ENCODE measurements around the gene SRGAP2C.
A peak's percentile ranks its signal among the peaks of the same experiment; 100 is the strongest.
"Not testable (repeated sequence)": the region's sequence is repeated elsewhere in the genome, so short reads cannot be mapped to it uniquely, and the experiment has no call there.

SRGAP2C gene

DNA sequence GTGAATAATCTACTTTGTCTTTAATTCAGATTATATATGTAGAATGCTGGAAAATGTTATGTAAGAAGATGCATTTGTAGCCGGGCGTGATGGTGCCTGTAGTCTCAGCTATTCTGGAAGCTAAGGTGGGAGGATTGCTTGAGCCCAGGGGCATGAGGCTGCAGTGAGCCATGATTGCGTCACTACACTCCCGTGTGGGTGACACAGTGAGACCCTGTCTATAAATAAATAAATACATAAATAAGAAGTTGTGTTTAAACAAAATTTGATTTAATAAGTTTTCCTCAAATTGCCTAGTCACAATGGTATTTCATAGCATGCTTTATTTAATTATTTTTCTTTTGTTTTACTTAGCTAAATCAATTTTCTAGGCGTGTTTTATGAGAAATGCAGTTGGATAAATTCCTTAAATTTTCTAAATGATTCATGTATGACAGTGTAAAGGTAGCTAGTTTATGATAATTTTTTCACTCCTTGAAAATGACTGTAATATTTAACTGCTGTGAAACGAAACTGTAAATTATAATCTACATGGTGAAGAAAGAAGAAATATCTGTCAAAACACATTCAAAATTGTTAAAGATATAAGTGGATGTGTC lies 232.6 kb downstream of the SRGAP2C start:
- no peak for DNase-seq
- no peak overlapping the region for H3K4me3 Mint-ChIP-seq
- H3K27ac Mint-ChIP-seq, result no peak overlapping the region
- H3K36me3 Mint-ChIP-seq (ENCODE audit: low read depth), result no peaks in the 10 kb centered on the region
- H3K9me3 Mint-ChIP-seq, result no peaks in the 10 kb centered on the region
- peaks cover 4% of the 10 kb centered on the region for H3K4me1 Mint-ChIP-seq
- peaks cover 14% of the 10 kb centered on the region for H3K27me3 Mint-ChIP-seq (ENCODE audit: low read depth, poor library complexity)
- TF ChIP-seq, protein P1, sequence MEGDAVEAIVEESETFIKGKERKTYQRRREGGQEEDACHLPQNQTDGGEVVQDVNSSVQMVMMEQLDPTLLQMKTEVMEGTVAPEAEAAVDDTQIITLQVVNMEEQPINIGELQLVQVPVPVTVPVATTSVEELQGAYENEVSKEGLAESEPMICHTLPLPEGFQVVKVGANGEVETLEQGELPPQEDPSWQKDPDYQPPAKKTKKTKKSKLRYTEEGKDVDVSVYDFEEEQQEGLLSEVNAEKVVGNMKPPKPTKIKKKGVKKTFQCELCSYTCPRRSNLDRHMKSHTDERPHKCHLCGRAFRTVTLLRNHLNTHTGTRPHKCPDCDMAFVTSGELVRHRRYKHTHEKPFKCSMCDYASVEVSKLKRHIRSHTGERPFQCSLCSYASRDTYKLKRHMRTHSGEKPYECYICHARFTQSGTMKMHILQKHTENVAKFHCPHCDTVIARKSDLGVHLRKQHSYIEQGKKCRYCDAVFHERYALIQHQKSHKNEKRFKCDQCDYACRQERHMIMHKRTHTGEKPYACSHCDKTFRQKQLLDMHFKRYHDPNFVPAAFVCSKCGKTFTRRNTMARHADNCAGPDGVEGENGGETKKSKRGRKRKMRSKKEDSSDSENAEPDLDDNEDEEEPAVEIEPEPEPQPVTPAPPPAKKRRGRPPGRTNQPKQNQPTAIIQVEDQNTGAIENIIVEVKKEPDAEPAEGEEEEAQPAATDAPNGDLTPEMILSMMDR (IDR thresholded peaks at IDR 0.05), result no peak

DNA sequence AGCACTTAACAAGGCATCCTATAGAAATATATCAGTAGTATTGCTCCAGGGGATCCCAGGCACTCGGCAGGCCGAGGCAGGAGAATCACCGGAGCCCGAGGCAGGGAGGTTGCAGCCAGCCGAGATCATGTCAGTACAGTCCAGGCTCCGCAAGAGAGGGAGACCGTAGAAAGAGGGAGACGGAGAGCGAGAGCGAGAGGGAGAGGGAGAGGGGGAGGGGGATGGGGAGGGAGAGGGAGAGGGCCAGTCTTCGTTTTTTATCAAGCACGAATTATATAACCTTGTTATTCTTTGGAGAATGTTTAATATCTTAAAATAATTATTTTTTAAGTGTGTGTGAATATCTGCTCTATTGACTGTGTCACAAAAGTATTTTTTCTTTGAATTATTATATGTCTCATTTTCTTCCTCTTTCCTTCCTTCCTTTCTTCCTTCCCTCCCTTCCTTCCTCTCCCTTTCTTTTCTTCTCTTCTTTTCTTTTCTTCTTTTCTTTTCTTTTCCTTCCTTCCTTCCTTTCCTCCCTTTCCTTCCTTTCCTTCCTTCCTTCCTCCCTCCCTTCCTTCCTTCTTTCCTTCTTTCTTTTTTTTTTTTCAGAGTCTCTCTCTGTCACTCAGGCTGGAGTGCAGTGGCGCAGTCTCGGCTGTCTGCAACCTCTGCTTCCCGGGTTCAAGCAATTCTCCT lies 233.7 kb downstream of the SRGAP2C start:
- no peaks in the 10 kb centered on the region for H3K9me3 Mint-ChIP-seq
- H3K4me1 Mint-ChIP-seq, result peaks cover 4% of the 10 kb centered on the region
- peak overlapping the region; percentile 7 for H3K4me3 Mint-ChIP-seq
- no peaks in the 10 kb centered on the region for H3K36me3 Mint-ChIP-seq (ENCODE audit: low read depth)
- peaks cover 14% of the 10 kb centered on the region for H3K27me3 Mint-ChIP-seq (ENCODE audit: low read depth, poor library complexity)
- H3K27ac Mint-ChIP-seq, result no peak overlapping the region
- TF ChIP-seq, protein P1 (IDR thresholded peaks at IDR 0.05), result no peak
- peak; percentile 17 for DNase-seq

DNA sequence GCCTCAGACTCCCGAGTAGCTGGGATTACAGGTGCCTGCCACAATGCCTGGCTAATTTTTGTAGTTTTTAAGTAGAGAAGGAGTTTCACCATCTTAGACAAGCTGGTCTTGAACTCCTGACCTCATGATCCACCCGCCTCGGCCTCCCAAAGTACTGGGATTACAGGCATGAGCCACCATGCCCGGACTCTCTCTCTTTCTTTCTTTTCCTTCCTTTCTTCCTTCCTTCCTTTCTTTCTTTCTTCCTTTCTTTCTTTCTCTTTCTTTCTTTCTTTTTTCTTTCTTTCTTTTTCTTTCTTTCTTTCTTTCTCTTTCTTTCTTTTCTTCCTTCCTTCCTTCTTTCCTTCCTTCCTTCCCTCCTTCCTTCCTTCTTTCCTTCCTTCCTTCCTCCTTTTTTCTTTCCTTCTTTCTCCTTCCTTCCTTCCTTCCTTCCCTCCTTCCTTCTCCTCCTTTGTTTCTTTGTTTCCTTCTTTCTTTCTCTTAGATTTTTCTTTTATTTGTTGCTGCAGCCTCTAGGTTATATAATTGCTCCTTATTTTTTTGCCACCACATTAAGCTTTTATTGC lies 234.4 kb downstream of the SRGAP2C start:
- H3K27ac Mint-ChIP-seq, DNase-seq, H3K4me1 Mint-ChIP-seq: not testable (repeated sequence)

DNA sequence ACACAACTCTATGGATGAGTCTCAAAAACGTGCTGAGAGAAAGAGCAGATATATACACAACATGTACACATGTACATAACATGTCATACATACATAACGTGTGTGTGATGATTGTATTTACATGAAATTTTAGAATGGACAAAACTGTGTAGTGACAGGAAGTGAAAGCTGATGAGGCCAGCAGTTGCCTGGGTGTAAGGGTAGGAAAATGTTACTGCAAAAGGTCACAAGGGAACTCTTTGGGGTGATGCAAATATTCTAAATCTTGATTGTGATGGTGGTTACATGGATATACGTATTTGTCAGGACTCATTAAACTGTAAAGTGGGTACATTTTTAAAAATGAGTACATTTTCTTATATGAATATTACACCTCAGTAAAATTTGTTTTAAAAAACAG lies 236.7 kb downstream of the SRGAP2C start:
- not testable (repeated sequence) for H3K36me3 Mint-ChIP-seq (ENCODE audit: low read depth); H3K4me3 Mint-ChIP-seq

More for the DNA sequence above, 234.4 kb downstream of the SRGAP2C start:
- H3K36me3 Mint-ChIP-seq (ENCODE audit: low read depth); H3K4me3 Mint-ChIP-seq; H3K9me3 Mint-ChIP-seq: not testable (repeated sequence)
- peaks cover 14% of the 10 kb centered on the region for H3K27me3 Mint-ChIP-seq (ENCODE audit: low read depth, poor library complexity)

DNA sequence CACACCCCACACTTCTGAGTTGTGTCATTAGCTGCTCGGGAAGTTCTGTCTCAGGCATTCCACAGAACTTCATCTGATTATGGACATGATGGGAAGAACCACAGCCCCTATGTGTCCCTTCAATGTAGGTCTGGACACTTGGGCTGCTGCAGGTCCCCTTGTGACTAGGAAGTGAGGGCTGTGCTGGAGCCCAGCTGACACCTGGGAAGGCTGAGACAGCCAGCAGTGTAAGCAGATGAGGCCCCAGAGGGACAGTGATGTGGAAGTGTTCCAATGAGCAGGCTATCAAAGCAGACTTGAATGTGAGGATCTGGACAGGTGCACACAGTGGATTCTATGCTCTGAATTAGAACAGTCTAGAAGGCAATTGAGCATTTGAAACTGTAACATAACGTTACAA lies 239.2 kb downstream of the SRGAP2C start:
- H3K9me3 Mint-ChIP-seq; H3K36me3 Mint-ChIP-seq (ENCODE audit: low read depth); H3K27me3 Mint-ChIP-seq (ENCODE audit: low read depth, poor library complexity); DNase-seq; H3K27ac Mint-ChIP-seq; H3K4me3 Mint-ChIP-seq; H3K4me1 Mint-ChIP-seq: not testable (repeated sequence)

More for the DNA sequence above, 236.7 kb downstream of the SRGAP2C start:
- peaks cover 11% of the 10 kb centered on the region for H3K27me3 Mint-ChIP-seq (ENCODE audit: low read depth, poor library complexity)
- DNase-seq, H3K27ac Mint-ChIP-seq, H3K4me1 Mint-ChIP-seq, H3K9me3 Mint-ChIP-seq: not testable (repeated sequence)

DNA sequence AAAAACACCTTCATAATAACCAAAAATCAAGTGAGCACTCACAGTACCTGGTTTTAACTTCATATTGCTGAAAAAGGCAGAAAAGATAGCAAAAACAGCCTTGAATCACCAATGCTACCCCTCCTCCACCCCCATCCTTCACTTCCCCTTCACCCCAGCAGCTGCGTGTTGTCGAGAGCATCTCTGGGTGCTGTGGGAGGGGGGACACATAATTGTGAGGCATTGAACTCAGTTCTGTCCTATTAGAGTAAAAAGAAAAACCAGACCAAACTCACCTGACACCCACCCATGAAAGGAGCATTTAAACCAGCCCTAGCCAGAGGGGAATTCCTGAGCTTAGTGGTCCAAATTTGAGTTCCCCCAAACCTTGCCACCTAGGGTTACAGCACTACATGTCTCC lies 248.7 kb downstream of the SRGAP2C start:
- not testable (repeated sequence) for H3K9me3 Mint-ChIP-seq; H3K4me3 Mint-ChIP-seq; H3K27ac Mint-ChIP-seq; DNase-seq; H3K4me1 Mint-ChIP-seq; H3K36me3 Mint-ChIP-seq (ENCODE audit: low read depth)
- H3K27me3 Mint-ChIP-seq (ENCODE audit: low read depth, poor library complexity), result peaks cover 12% of the 10 kb centered on the region

DNA sequence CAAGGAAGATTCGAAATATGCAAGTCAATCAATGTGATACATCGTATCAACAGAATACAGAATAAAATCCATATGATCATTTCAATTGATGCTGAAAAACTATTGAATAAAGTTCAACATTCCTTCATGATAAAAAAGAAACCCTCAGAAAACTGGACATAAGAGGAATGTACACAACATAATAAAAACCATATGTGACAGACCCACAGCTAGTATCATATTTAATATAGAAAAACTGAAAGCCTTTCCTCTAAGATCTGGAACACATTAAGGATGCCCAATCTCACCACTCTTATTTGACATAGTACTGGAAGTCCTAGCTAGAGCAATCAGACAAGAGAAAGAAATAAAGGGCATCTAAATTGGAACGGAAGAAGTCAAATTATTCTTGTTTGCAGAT lies 254.1 kb downstream of the SRGAP2C start:
- H3K9me3 Mint-ChIP-seq; H3K27me3 Mint-ChIP-seq (ENCODE audit: low read depth, poor library complexity); H3K36me3 Mint-ChIP-seq (ENCODE audit: low read depth); H3K27ac Mint-ChIP-seq; H3K4me3 Mint-ChIP-seq; DNase-seq; H3K4me1 Mint-ChIP-seq: not testable (repeated sequence)

DNA sequence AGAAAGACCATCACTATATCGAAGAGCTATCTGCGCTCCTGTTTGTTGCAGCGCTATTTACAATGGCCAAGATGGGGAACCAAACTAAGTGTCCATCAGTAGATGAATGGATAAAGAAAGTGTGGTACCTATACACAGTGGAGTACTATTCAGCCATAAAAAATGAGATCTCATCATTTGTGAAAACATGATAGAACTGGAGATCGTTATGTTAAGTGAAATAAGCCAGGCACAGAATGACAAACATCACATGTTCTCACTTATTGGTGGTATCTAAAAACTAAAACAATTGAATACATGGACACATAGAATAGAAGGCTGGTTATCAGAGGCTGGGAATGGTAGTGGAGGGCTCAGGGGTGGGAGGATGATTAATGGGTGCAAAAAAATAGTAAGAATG lies 256.2 kb downstream of the SRGAP2C start:
- H3K27me3 Mint-ChIP-seq (ENCODE audit: low read depth, poor library complexity), result peaks cover 2% of the 10 kb centered on the region
- peaks cover 4% of the 10 kb centered on the region for H3K9me3 Mint-ChIP-seq
- peaks cover 10% of the 10 kb centered on the region for H3K4me1 Mint-ChIP-seq
- TF ChIP-seq, protein P1 (IDR thresholded peaks at IDR 0.05), result no peak
- no peak for DNase-seq
- H3K27ac Mint-ChIP-seq, result no peak overlapping the region
- no peaks in the 10 kb centered on the region for H3K36me3 Mint-ChIP-seq (ENCODE audit: low read depth)
- no peak overlapping the region for H3K4me3 Mint-ChIP-seq

Data from nephron progenitor cell (in vitro differentiated cells).